Measurements from ENCODE around the gene KIF4B.

The KIF4B gene

GRCh38 chr5:155056644-155057269 is 43.2 kb downstream of the KIF4B start:
- no peak for DNase-seq (ENCODE audit: low read depth)

GRCh38 chr5:155057626-155058025 is 44.1 kb downstream of the KIF4B start:
- DNase-seq (ENCODE audit: low read depth): no peak

- no peak for DNase-seq (ENCODE audit: low read depth)
Measured at GRCh38 chr5:155064580-155064979, 51.0 kb downstream of the KIF4B start.

- no peak for DNase-seq (ENCODE audit: low read depth)
Measured at GRCh38 chr5:155066886-155067595, 53.5 kb downstream of the KIF4B start.

Measured in amniotic epithelial cell (primary cell).